ENCODE measurements around the gene RNF39.

The RNF39 gene

GRCh38 chr6:30102414-30102969 is 26.9 kb upstream of the RNF39 start:
- H3K27ac Mint-ChIP-seq, result peak overlapping the region; percentile 67
- peak overlapping the region; percentile 92 for H3K4me3 Mint-ChIP-seq
- DNase-seq (ENCODE audit: low spot score), result no peak
- no peaks in the 10 kb centered on the region for H3K36me3 Mint-ChIP-seq (ENCODE audit: low read depth)
- no peaks in the 10 kb centered on the region for H3K9me3 Mint-ChIP-seq
- peaks cover 31% of the 10 kb centered on the region for H3K4me1 Mint-ChIP-seq (ENCODE audit: low read depth)
- H3K27me3 Mint-ChIP-seq (ENCODE audit: low read depth), result peaks cover 68% of the 10 kb centered on the region

- H3K27me3 Mint-ChIP-seq (ENCODE audit: low read depth), result peaks cover 75% of the 10 kb centered on the region
Measured at GRCh38 chr6:30101444-30102413, 26.2 kb upstream of the RNF39 start.

GRCh38 chr6:30100585-30101443 is 25.2 kb upstream of the RNF39 start:
- Mint-ChIP-seq H3K4me1 (ENCODE audit: low read depth) (peaks cover 31% of the 10 kb centered on the region), H3K9me3 (no peaks in the 10 kb centered on the region), H3K27me3 (ENCODE audit: low read depth) (peaks cover 76% of the 10 kb centered on the region), H3K36me3 (ENCODE audit: low read depth) (no peaks in the 10 kb centered on the region), H3K27ac (no peak overlapping the region), H3K4me3 (peak overlapping the region; percentile 72)
- DNase-seq (ENCODE audit: low spot score), result no peak

More at GRCh38 chr6:30101444-30102413, 26.2 kb upstream of the RNF39 start:
- DNase-seq (ENCODE audit: low spot score), result peak; percentile 77
- Mint-ChIP-seq H3K36me3 (ENCODE audit: low read depth) (no peaks in the 10 kb centered on the region), H3K9me3 (no peaks in the 10 kb centered on the region), H3K4me1 (ENCODE audit: low read depth) (peaks cover 31% of the 10 kb centered on the region), H3K4me3 (peak overlapping the region; percentile 72), H3K27ac (no peak overlapping the region)

GRCh38 chr6:30100154-30100553 is 24.6 kb upstream of the RNF39 start:
- DNase-seq (ENCODE audit: low spot score), result no peak
- no peak overlapping the region for H3K27ac Mint-ChIP-seq
- peaks cover 80% of the 10 kb centered on the region for H3K27me3 Mint-ChIP-seq (ENCODE audit: low read depth)
- H3K9me3 Mint-ChIP-seq, result no peaks in the 10 kb centered on the region
- H3K4me3 Mint-ChIP-seq, result peak overlapping the region; percentile 50
- no peaks in the 10 kb centered on the region for H3K36me3 Mint-ChIP-seq (ENCODE audit: low read depth)
- H3K4me1 Mint-ChIP-seq (ENCODE audit: low read depth), result peaks cover 31% of the 10 kb centered on the region

GRCh38 chr6:30097902-30098768 is 22.6 kb upstream of the RNF39 start:
- H3K9me3 Mint-ChIP-seq, result no peaks in the 10 kb centered on the region
- H3K27ac Mint-ChIP-seq, result no peak overlapping the region
- DNase-seq (ENCODE audit: low spot score), result no peak
- H3K4me1 Mint-ChIP-seq (ENCODE audit: low read depth), result peaks cover 24% of the 10 kb centered on the region
- no peaks in the 10 kb centered on the region for H3K36me3 Mint-ChIP-seq (ENCODE audit: low read depth)
- H3K27me3 Mint-ChIP-seq (ENCODE audit: low read depth), result peaks cover 77% of the 10 kb centered on the region
- no peak overlapping the region for H3K4me3 Mint-ChIP-seq

- Mint-ChIP-seq H3K4me1 (ENCODE audit: low read depth) (peaks cover 17% of the 10 kb centered on the region), H3K9me3 (no peaks in the 10 kb centered on the region), H3K27ac (no peak overlapping the region), H3K27me3 (ENCODE audit: low read depth) (peaks cover 83% of the 10 kb centered on the region), H3K36me3 (ENCODE audit: low read depth) (no peaks in the 10 kb centered on the region), H3K4me3 (no peak overlapping the region)
- DNase-seq (ENCODE audit: low spot score), result no peak
Measured at GRCh38 chr6:30096829-30097228, 21.3 kb upstream of the RNF39 start.

- Mint-ChIP-seq H3K4me1 (ENCODE audit: low read depth) (peaks cover 3% of the 10 kb centered on the region), H3K36me3 (ENCODE audit: low read depth) (no peaks in the 10 kb centered on the region), H3K27me3 (ENCODE audit: low read depth) (peaks cover 80% of the 10 kb centered on the region), H3K4me3 (no peak overlapping the region), H3K27ac (no peak overlapping the region), H3K9me3 (no peaks in the 10 kb centered on the region)
- DNase-seq (ENCODE audit: low spot score), result no peak
Measured at GRCh38 chr6:30093951-30094661, 18.5 kb upstream of the RNF39 start.

GRCh38 chr6:30092852-30093543 is 17.4 kb upstream of the RNF39 start:
- peaks cover 77% of the 10 kb centered on the region for H3K27me3 Mint-ChIP-seq (ENCODE audit: low read depth)
- peaks cover 3% of the 10 kb centered on the region for H3K4me1 Mint-ChIP-seq (ENCODE audit: low read depth)
- no peak overlapping the region for H3K27ac Mint-ChIP-seq
- no peaks in the 10 kb centered on the region for H3K36me3 Mint-ChIP-seq (ENCODE audit: low read depth)
- no peak overlapping the region for H3K4me3 Mint-ChIP-seq
- H3K9me3 Mint-ChIP-seq, result no peaks in the 10 kb centered on the region
- no peak for DNase-seq (ENCODE audit: low spot score)

- Mint-ChIP-seq H3K4me1 (ENCODE audit: low read depth) (no peaks in the 10 kb centered on the region), H3K27ac (no peak overlapping the region), H3K9me3 (no peaks in the 10 kb centered on the region), H3K4me3 (no peak overlapping the region), H3K36me3 (ENCODE audit: low read depth) (no peaks in the 10 kb centered on the region), H3K27me3 (ENCODE audit: low read depth) (peaks cover 75% of the 10 kb centered on the region)
- no peak for DNase-seq (ENCODE audit: low spot score)
Measured at GRCh38 chr6:30091577-30092381, 16.2 kb upstream of the RNF39 start.

- no peak overlapping the region for H3K27ac Mint-ChIP-seq
- no peak overlapping the region for H3K4me3 Mint-ChIP-seq
- no peak for DNase-seq (ENCODE audit: low spot score)
- H3K36me3 Mint-ChIP-seq (ENCODE audit: low read depth), result no peaks in the 10 kb centered on the region
- peaks cover 59% of the 10 kb centered on the region for H3K27me3 Mint-ChIP-seq (ENCODE audit: low read depth)
- H3K9me3 Mint-ChIP-seq, result no peaks in the 10 kb centered on the region
- no peaks in the 10 kb centered on the region for H3K4me1 Mint-ChIP-seq (ENCODE audit: low read depth)
Measured at GRCh38 chr6:30087876-30088275, 12.3 kb upstream of the RNF39 start.

GRCh38 chr6:30077218-30077617 is 1.6 kb upstream of the RNF39 start:
- Mint-ChIP-seq H3K4me3 (peak overlapping the region; percentile 42), H3K27ac (no peak overlapping the region), H3K27me3 (ENCODE audit: low read depth) (peaks cover 73% of the 10 kb centered on the region), H3K4me1 (ENCODE audit: low read depth) (peaks cover 24% of the 10 kb centered on the region), H3K9me3 (no peaks in the 10 kb centered on the region), H3K36me3 (ENCODE audit: low read depth) (peaks cover 4% of the 10 kb centered on the region)
- DNase-seq (ENCODE audit: low spot score), result no peak
